Esophagus (tissue), 2 donors: Measurements from ENCODE around the gene HSD11B1L. TPM values are rescaled to one million over a fixed set of nuclear protein-coding genes. Genes with fewer than 3 reads are reported as not detected.

Source experiments
- H3K27ac ChIP-seq, 2 donors: one replicate each; pipeline ENCODE4 v1.5.1; 2013; ENCODE audit warnings: low read depth in 2 of 2, mild to moderate bottlenecking in 2 of 2, inconsistent platforms in 1 of 2, low read length in 1 of 2, moderate library complexity in 1 of 2
- H3K27me3 ChIP-seq, 2 donors: one replicate each; pipeline ENCODE4 v1.6.1; 2013; ENCODE audit warnings: low read length in 2 of 2, control low read depth in 1 of 2, mild to moderate bottlenecking in 1 of 2; ENCODE audit not compliant: insufficient read depth in 2 of 2, control insufficient read depth in 1 of 2
- H3K36me3 ChIP-seq, 2 donors: one replicate each; pipeline ENCODE4 v1.6.1; 2013; ENCODE audit warnings: low read length in 1 of 2; ENCODE audit not compliant: control insufficient read depth in 2 of 2, insufficient read depth in 2 of 2
- H3K4me1 ChIP-seq, 2 donors: one replicate each; pipeline ENCODE4 v1.6.1; 2013; ENCODE audit warnings: low read length in 1 of 2; ENCODE audit not compliant: control insufficient read depth in 2 of 2, insufficient read depth in 2 of 2
- H3K4me3 ChIP-seq, 2 donors: one replicate each; pipeline ENCODE4 v1.5.1; 2013; ENCODE audit warnings: low read length in 2 of 2, mild to moderate bottlenecking in 2 of 2, low read depth in 1 of 2, moderate library complexity in 1 of 2
- H3K9me3 ChIP-seq, 2 donors: one replicate each; pipeline ENCODE4 v1.6.1; 2013; ENCODE audit warnings: mild to moderate bottlenecking in 2 of 2, low read depth in 1 of 2, low read length in 1 of 2, moderate library complexity in 1 of 2; ENCODE audit not compliant: control insufficient read depth in 2 of 2, insufficient read depth in 1 of 2
- whole genome bisulfite sequencing, 2 donors: extraction: QIAGEN DNeasy Blood & Tissue Kit; methylation state at CpG; one replicate each; pipeline ENCODE4 v1.1.7; 2013; 5-methylcytosine and 5-hydroxymethylcytosine counted together
- polyA plus RNA-seq, 2 donors: library from polyadenylated mRNA; stranded (reverse); fragments of 200-250 nt; gene quantifications; one replicate each; pipeline ENCODE4 v1.2.3, GENCODE V29; 2013
- donor health status: healthy with polysubstance abuse.
- donor health status: Bipolar disorder and iron deficiency.

The HSD11B1L gene
- polyA plus RNA-seq, 2 donors, result 3.8 to 4.1 TPM

DNA sequence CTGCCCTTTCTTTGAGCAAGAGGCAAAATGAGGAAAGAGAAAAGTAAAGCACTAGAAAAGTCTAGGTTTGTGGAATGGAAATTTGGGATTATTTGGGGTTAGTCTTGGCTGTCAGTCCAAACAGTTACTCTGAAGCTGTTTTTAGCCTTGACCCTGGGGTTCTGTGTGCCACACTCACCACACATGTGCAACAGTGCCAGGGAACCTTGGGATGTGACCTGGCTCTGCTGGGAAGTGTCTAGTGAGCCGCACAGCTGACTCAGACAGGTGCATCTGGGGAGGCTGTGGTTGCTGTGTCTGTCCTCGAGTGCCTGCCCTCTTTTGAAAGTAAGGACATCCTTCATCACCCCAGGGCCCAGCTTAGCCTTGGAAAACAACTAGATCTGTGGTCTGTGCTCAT is 16.3 kb upstream of the HSD11B1L start:
- no peak overlapping the region for H3K4me3 ChIP-seq
- H3K27ac ChIP-seq, result no peak overlapping the region
- no peaks in the 10 kb centered on the region for H3K9me3 ChIP-seq
- H3K4me1 ChIP-seq, result no peaks in the 10 kb centered on the region
- WGBS, 2 donors, result 74 to 80% methylated on average over 2 of the region's 2 CpGs
- H3K36me3 ChIP-seq, result peaks cover 32 to 57% of the 10 kb centered on the region in 2 donors
- H3K27me3 ChIP-seq, result no peaks in the 10 kb centered on the region

DNA sequence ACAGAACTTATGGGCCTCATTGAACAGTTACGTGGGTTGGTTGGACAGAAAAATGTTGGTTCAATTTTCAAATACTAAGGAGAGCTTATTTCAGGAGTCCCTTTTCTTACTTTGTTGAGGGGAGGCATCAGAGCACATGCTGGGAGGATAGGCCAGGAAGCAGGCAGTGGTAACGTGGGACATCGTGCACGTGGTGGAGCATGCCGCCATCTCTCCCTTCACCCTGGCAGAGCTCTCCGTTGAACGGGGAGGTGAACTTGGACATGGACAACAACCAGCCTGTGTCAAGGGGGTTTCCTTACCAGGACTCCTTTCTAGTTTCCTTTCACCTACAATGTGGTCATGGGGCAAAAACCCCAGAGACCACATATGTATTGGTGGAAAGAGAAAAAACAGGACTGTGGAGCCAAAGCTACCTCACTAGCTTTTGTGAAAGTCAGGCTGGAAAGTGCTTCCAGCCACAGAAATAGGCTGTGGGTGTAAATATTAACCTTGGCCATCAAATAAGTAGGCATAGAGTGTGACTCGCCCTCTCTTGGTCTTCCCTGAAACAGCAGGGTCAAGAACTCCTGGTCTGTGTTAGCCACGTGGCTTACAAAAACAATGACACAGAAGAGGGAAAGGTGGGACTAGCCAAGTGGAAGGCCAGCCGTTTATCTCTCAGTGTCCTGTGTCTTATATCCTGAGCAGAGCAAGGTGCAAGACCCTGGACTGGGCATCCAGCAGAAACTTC is 14.9 kb upstream of the HSD11B1L start:
- no peaks in the 10 kb centered on the region for H3K9me3 ChIP-seq
- H3K27me3 ChIP-seq, result no peaks in the 10 kb centered on the region
- peaks cover 33 to 52% of the 10 kb centered on the region in 2 donors for H3K36me3 ChIP-seq
- no peak overlapping the region for H3K27ac ChIP-seq
- no peaks in the 10 kb centered on the region for H3K4me1 ChIP-seq
- WGBS, 2 donors, result 72 to 74% methylated on average over 10 of the region's 10 CpGs
- H3K4me3 ChIP-seq, result no peak overlapping the region

DNA sequence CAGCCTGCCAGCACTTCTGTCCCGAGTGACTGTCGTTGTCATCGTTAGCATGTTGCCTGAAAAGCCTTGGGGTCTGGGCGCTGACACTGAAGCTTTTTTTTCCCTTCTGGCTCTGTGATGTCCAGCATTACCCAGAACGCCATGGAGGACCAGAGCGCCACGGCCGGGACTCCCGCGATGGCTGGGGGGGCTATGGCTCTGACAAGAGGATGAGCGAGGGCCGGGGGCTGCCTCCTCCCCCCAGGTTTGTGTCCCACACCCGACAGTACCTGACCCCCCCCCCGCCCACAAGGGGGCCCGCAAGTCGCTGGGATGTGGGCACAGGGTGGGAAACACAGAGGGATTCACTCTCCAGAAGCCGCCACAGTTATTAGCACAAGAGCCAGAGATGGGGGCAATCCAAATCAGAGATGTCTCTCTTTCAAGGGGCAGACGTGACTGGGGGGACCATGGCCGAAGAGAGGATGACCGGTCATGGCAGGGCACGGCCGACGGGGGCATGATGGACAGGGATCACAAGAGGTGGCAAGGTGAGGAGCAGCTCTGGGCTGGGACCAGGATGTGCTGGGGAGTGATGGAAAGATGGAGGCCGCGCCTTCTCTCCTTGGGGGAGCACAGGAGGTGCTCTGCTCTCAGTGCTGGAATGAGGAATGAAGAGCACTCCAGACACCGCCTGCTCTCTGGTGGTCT is 13.8 kb upstream of the HSD11B1L start:
- H3K36me3 ChIP-seq, result peaks cover 26 to 49% of the 10 kb centered on the region in 2 donors
- no peaks in the 10 kb centered on the region for H3K9me3 ChIP-seq
- no peaks in the 10 kb centered on the region for H3K27me3 ChIP-seq
- no peak overlapping the region for H3K27ac ChIP-seq
- WGBS, 2 donors, result 91 to 92% methylated on average over 26 of the region's 26 CpGs
- H3K4me3 ChIP-seq, result no peak overlapping the region
- no peaks in the 10 kb centered on the region for H3K4me1 ChIP-seq

DNA sequence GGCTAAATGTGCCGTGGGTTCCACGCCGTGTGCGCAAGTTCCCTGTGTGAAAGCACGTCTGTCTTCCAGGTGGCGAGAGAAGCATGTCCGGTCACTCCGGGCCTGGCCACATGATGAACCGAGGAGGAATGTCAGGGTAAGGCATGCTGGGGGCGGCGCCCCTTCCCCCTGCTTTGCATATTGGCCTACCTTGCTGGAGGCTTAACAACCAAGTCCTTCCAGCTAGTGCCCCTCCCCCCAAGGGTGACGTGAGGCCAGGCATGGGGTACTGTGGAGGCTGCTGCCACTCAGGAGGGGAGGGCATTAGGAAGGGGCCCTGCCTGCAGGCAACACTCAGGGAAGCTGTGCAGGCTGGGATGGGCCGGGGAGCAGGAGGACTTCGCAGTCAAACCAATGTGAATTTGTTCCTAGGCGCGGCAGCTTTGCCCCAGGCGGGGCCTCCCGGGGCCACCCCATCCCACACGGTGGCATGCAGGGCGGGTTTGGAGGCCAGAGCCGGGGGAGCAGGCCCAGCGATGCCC is 13.0 kb upstream of the HSD11B1L start:
- H3K4me1 ChIP-seq, result no peaks in the 10 kb centered on the region
- no peaks in the 10 kb centered on the region for H3K9me3 ChIP-seq
- WGBS, 2 donors, result 83 to 85% methylated on average over 22 of the region's 22 CpGs
- no peak overlapping the region for H3K4me3 ChIP-seq
- no peaks in the 10 kb centered on the region for H3K27me3 ChIP-seq
- H3K27ac ChIP-seq, result no peak overlapping the region
- peaks cover 26 to 50% of the 10 kb centered on the region in 2 donors for H3K36me3 ChIP-seq

DNA sequence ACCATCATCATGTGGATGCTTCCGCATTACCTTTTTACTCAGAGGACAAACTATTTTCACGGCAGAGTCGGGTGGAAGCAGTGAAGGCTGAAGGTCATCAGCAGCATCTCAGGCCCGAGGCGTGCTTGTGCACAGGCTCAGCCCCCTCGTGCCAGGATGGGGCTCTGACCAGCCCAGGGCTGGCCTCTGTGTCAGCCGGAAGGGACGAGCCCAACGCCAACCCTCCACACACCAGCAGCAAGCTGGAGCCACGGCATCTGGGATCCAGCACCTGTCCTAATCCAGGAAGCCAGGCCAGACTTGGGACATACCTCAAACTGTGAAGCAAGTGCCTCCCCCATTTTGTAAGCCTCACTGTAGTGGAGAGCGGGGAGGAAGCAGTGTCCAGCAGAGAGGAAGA is 11.6 kb upstream of the HSD11B1L start:
- no peak overlapping the region for H3K4me3 ChIP-seq
- H3K4me1 ChIP-seq, result no peaks in the 10 kb centered on the region
- 84 to 88% methylated on average over 11 of the region's 11 CpGs for WGBS, 2 donors
- H3K27ac ChIP-seq, result no peak overlapping the region
- H3K9me3 ChIP-seq, result no peaks in the 10 kb centered on the region
- H3K36me3 ChIP-seq, result peaks cover 21 to 41% of the 10 kb centered on the region in 2 donors
- H3K27me3 ChIP-seq, result no peaks in the 10 kb centered on the region

DNA sequence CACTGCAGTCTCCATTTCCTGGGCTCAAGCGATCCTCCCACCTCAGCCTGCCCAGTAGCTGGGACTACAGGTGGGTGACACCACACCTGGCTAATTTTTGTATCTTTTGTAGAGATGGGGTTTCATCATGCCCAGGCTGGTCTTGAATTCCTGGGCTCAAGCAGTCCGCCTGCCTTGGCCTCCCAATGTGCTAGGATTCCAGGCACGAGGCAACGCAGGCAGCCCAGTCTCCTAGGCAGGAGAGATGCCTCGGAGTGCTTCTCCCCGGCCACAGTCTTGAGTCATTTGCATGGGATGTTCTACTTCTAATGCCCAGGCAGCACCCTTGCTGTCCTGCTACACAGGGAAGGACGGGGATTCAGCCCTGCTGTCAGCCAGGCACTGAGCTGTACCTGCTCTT is 9.2 kb upstream of the HSD11B1L start:
- Histone ChIP-seq H3K36me3 (peaks cover 16 to 30% of the 10 kb centered on the region in 2 donors), H3K9me3 (no peaks in the 10 kb centered on the region), H3K4me1 (no peaks in the 10 kb centered on the region), H3K27ac (no peak overlapping the region), H3K27me3 (no peaks in the 10 kb centered on the region), H3K4me3 (no peak overlapping the region)
- WGBS, 2 donors, result 75 to 83% methylated on average over 7 of the region's 7 CpGs

DNA sequence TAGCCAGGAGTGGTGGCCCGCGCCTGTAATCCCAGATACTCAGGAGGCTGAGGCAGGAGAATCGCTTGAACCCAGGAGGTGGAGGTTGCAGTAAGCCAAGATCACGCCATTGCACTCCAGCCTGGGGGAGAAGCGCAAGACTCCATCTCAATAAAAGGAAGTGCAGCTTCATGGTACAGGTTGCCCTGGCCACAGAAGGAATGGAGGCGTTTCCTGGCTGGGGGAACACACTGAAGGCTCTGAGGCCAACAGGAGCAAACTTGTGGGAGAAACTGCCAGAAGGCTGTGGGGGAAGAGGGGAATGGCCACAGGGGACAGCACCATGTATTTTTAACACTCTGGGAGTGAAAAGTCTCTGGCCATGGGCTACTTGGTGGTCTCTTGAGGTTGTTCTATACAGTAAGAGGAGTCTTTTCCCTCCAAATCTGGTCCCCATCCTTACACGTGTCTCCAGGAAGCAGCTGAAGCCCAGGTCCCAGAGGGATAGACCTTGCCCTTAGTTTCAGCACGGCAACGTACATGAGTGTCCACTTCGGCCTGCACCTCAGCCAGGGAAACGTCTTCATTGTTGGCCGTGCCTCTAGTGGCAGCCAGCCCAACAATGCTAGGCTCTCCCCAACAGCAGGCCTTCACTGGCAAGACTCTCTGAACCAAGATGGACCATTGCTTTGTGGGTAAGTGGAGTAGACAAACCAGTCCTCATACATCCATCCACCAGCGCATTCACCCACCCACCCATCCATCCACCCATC is 7.9 kb upstream of the HSD11B1L start:
- Histone ChIP-seq H3K4me3 (no peak overlapping the region), H3K27me3 (no peaks in the 10 kb centered on the region), H3K36me3 (peaks cover 6 to 20% of the 10 kb centered on the region in 2 donors), H3K9me3 (no peaks in the 10 kb centered on the region), H3K4me1 (no peaks in the 10 kb centered on the region), H3K27ac (no peak overlapping the region)
- 90 to 93% methylated on average over 13 of the region's 13 CpGs for whole genome bisulfite sequencing, 2 donors

DNA sequence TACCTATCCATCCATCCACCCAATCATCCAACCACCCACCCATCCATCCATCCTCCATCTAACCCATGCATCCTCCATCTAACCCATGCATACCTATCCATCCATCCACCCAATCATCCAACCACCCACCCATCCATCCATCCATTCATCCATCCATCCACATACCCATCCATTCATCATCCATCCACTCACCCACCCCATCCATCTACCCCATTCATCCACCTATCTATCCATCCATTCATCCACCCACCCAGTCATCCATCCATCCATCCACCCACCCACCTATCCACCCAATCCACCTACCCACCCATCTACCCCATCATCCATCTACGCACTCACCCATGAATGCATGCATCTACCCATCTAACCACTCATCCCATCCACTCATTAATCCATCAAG is 7.1 kb upstream of the HSD11B1L start:
- no peak overlapping the region for H3K27ac ChIP-seq
- peaks cover 5 to 21% of the 10 kb centered on the region in 2 donors for H3K36me3 ChIP-seq
- H3K4me3 ChIP-seq, result no peak overlapping the region
- 97 to 100% methylated on average over 1 of the region's 1 CpG for WGBS, 2 donors
- no peaks in the 10 kb centered on the region for H3K27me3 ChIP-seq
- no peaks in the 10 kb centered on the region for H3K4me1 ChIP-seq
- H3K9me3 ChIP-seq, result no peaks in the 10 kb centered on the region

DNA sequence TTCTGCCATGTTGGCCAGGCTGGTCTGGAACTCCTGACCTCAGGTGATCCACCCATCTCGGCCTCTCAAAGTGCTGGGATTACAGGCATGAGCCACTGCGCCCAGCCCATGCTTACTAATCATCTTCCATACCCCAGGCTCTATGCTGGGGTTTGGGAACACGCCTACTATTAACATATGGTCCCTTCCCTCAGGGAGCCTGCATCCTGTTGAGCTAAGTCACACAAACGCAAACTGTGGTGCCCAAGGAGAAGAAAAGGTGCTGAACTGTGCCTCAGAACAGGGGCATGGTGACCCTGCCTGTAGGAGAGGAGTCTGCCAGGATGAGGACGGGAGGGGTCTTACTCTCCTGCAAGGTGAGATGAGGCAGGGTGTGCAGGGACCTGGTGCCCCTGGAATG is 6.1 kb upstream of the HSD11B1L start:
- no peaks in the 10 kb centered on the region for H3K27me3 ChIP-seq
- no peak overlapping the region for H3K27ac ChIP-seq
- H3K4me3 ChIP-seq, result no peak overlapping the region
- H3K36me3 ChIP-seq, result peaks cover 0 to 12% of the 10 kb centered on the region in 2 donors
- H3K9me3 ChIP-seq, result no peaks in the 10 kb centered on the region
- 62 to 74% methylated on average over 5 of the region's 5 CpGs for WGBS, 2 donors
- H3K4me1 ChIP-seq, result peaks cover 4 to 6% of the 10 kb centered on the region in 2 donors
